Endodermal cell (in vitro differentiated cells): ENCODE results near the gene ARF3. TPM values are rescaled to one million over a fixed set of nuclear protein-coding genes. Genes with fewer than 3 reads are reported as not detected.

Experiments
- DNase-seq: peaks from one replicate; pipeline ENCODE4 v3.0.0-alpha.2; 2017
- H3K27ac ChIP-seq: 2 replicates; pipeline ENCODE4 v1.5.1; 2013; ENCODE audit warnings: mild to moderate bottlenecking, low read depth, low read length, moderate library complexity
- H3K27me3 ChIP-seq: 2 replicates; pipeline ENCODE4 v1.6.1; 2013; ENCODE audit warnings: mild to moderate bottlenecking, low read length, moderate library complexity; ENCODE audit not compliant: insufficient read depth, control insufficient read depth, poor library complexity, severe bottlenecking
- H3K36me3 ChIP-seq: 2 replicates; pipeline ENCODE4 v1.7.0; 2013; ENCODE audit warnings: mild to moderate bottlenecking, low read length, moderate library complexity; ENCODE audit not compliant: control insufficient read depth, insufficient read depth
- H3K4me1 ChIP-seq: one replicate; pipeline ENCODE4 v1.7.0; 2013; ENCODE audit warnings: low read length; ENCODE audit not compliant: control insufficient read depth, insufficient read depth
- H3K4me3 ChIP-seq: 2 replicates; pipeline ENCODE4 v1.5.1; 2013; ENCODE audit warnings: mild to moderate bottlenecking, low read length, moderate library complexity
- H3K9ac ChIP-seq: 2 replicates; pipeline ENCODE4 v1.6.1; 2013; ENCODE audit warnings: mild to moderate bottlenecking, low read length, moderate library complexity; ENCODE audit not compliant: poor library complexity, severe bottlenecking; ENCODE audit errors: extremely low read depth
- H3K9me3 ChIP-seq: 2 replicates; pipeline ENCODE4 v1.6.1; 2013; ENCODE audit warnings: mild to moderate bottlenecking, low read length, moderate library complexity; ENCODE audit not compliant: control insufficient read depth
- H3K27ac Mint-ChIP-seq: 2 replicates; pipeline ENCODE4 v1.8.0; 2020; ENCODE audit warnings: mixed read lengths
- H3K27me3 Mint-ChIP-seq: 2 replicates; pipeline ENCODE4 v1.8.0; 2021; ENCODE audit warnings: mild to moderate bottlenecking, mixed read lengths; ENCODE audit not compliant: insufficient read depth
- H3K36me3 Mint-ChIP-seq: 2 replicates; pipeline ENCODE4 v1.8.0; 2020; ENCODE audit warnings: low read depth, mixed read lengths
- H3K4me1 Mint-ChIP-seq: 2 replicates; pipeline ENCODE4 v1.8.0; 2020; ENCODE audit warnings: mixed read lengths
- H3K4me3 Mint-ChIP-seq: 2 replicates; pipeline ENCODE4 v1.8.0; 2020; ENCODE audit warnings: mild to moderate bottlenecking, moderate library complexity, mixed read lengths
- H3K9me3 Mint-ChIP-seq: 2 replicates; pipeline ENCODE4 v1.8.0; 2020; ENCODE audit warnings: mild to moderate bottlenecking, mixed read lengths
- CTCF ChIP-seq: fragments of 200-600 bp; sonication (generic); conservative IDR thresholded peaks from 2 replicates; pipeline ENCODE4 v1.5.0; 2021; ENCODE audit warnings: antibody characterized with exemption, mild to moderate bottlenecking
- WGBS, 2 experiments: methylation state at CpG; one replicate each; pipeline versions ENCODE4 v1.1.5 to v1.1.7; 2013; ENCODE audit warnings: missing lambda C conversion rate in 2 of 2, mixed read lengths in 1 of 2; ENCODE audit not compliant: insufficient coverage in 1 of 2, insufficient read length in 1 of 2; 5-methylcytosine and 5-hydroxymethylcytosine counted together
- total RNA-seq, 2 donors: library from RNA; stranded (reverse); fragmentation: NEBNext Ultra II Directional in 1 of 2; extraction: Animal tissue kit (Norgen Biotek cat#: 25700) in 1 of 2; gene quantifications; 2 replicates in 1 of 2; 3 replicates in 1 of 2; pipeline ENCODE4 v1.2.1, GENCODE V29; 2021

The ARF3 gene
- total RNA-seq, 2 donors from 2014 or later = 237 to 288 TPM

- H3K27me3 ChIP-seq = no peaks in the 10 kb centered on the region
- peaks cover 22% of the 10 kb centered on the region for H3K36me3 Mint-ChIP-seq
- 63% methylated on average over 2 to 3 of the region's 3 CpGs for WGBS, 2 experiments
- peaks cover 27% of the 10 kb centered on the region for H3K36me3 ChIP-seq
- peak overlapping the region; percentile 97 for H3K27ac Mint-ChIP-seq
- no peaks in the 10 kb centered on the region for H3K9me3 Mint-ChIP-seq
- peak overlapping the region; percentile 57 for H3K9ac ChIP-seq
- H3K4me3 Mint-ChIP-seq = peak overlapping the region; percentile 98
- peaks cover 17% of the 10 kb centered on the region for H3K4me1 Mint-ChIP-seq
- H3K4me1 ChIP-seq = peaks cover 5% of the 10 kb centered on the region
- H3K9me3 ChIP-seq = no peaks in the 10 kb centered on the region
- no peak for DNase-seq
- TF ChIP-seq CTCF = no peak
- H3K27me3 Mint-ChIP-seq = peaks cover 5% of the 10 kb centered on the region
- no peak overlapping the region for H3K27ac ChIP-seq
- H3K4me3 ChIP-seq = peak overlapping the region; percentile 96
These were observed 732 bp upstream of the ARF3 start for GRCh38 chr12:48958049-48958388.

DNA sequence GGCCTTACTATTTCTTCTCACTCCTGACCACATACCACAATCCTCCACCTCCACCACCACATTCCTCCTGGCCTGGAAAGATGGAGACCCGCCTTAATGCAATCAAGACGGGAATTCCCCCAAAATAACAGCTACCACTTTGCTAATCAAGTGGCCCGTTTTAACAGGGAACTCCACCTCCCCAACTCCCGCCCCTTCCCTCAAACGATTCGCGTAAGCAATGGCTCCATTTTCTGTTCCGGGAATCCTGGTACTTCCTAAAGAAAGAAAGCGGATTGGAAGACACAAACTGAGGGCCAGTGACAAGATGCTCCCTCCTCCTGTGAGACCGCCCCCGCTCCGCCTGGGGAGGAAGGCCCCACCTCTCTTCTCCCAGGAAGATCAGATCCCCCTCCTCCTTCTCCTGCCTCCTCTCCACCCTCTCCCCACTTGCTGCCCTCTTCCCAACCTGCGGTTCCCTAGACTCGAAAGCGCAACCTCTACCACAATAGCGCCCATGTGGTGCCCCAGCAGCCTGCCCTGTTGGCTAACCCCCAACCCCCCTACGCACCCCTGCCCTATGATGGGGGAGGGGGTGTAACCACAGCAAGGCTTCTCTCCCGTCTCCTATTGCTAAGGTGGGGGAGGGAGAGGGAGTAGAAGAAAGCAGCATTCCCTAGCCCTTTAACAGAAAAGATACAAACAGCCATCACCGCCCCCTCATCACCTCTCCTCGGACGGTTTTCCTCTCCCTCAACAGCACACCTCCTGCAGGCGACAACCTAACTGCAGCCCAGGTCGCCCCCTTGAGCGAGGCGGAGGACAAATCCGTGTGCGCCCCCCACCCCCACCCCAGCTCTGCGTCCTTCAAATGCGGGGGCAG, 777 bp downstream of the ARF3 start:
- H3K9me3 ChIP-seq = no peaks in the 10 kb centered on the region
- H3K4me3 Mint-ChIP-seq = peak overlapping the region; percentile 98
- H3K9ac ChIP-seq = peak overlapping the region; percentile 80
- peak overlapping the region; percentile 97 for H3K27ac Mint-ChIP-seq
- no peaks in the 10 kb centered on the region for H3K9me3 Mint-ChIP-seq
- TF ChIP-seq CTCF = peak; percentile 53
- H3K36me3 ChIP-seq = peaks cover 35% of the 10 kb centered on the region
- H3K4me1 Mint-ChIP-seq = peaks cover 17% of the 10 kb centered on the region
- DNase-seq = peak; percentile 98
- 0 to 1% methylated on average over 5 to 27 of the region's 29 CpGs for WGBS, 2 experiments
- H3K36me3 Mint-ChIP-seq = peaks cover 34% of the 10 kb centered on the region
- H3K27me3 Mint-ChIP-seq = peaks cover 5% of the 10 kb centered on the region
- H3K27me3 ChIP-seq = no peaks in the 10 kb centered on the region
- peak overlapping the region; percentile 50 for H3K27ac ChIP-seq
- H3K4me3 ChIP-seq = peak overlapping the region; percentile 96
- peaks cover 5% of the 10 kb centered on the region for H3K4me1 ChIP-seq

GRCh38 chr12:48954841-48955501, 2.3 kb downstream of the ARF3 start:
- Mint-ChIP-seq H3K9me3 (no peaks in the 10 kb centered on the region), H3K4me1 (peaks cover 17% of the 10 kb centered on the region), H3K36me3 (peaks cover 39% of the 10 kb centered on the region), H3K27ac (no peak overlapping the region), H3K4me3 (peak overlapping the region; percentile 98), H3K27me3 (no peaks in the 10 kb centered on the region)
- H3K4me1 ChIP-seq = peaks cover 5% of the 10 kb centered on the region
- H3K27me3 ChIP-seq = no peaks in the 10 kb centered on the region
- no peak for TF ChIP-seq CTCF
- 92 to 95% methylated on average over 2 to 3 of the region's 3 CpGs for WGBS, 2 experiments
- no peak overlapping the region for H3K27ac ChIP-seq
- H3K36me3 ChIP-seq = peaks cover 46% of the 10 kb centered on the region
- H3K4me3 ChIP-seq = peak overlapping the region; percentile 96
- no peak overlapping the region for H3K9ac ChIP-seq
- H3K9me3 ChIP-seq = no peaks in the 10 kb centered on the region
- no peak for DNase-seq
